Sigmoid colon (tissue), 4 donors: Measurements from ENCODE around the gene TSPEAR.

ENCODE experiments used
- CTCF ChIP-seq, 4 experiments: fragments of 450-650 bp in 3 of 4; fragments of 200-600 bp in 1 of 4; IDR thresholded peaks; one replicate each; pipeline ENCODE4 v1.5.1; 2016 to 2019; ENCODE audit warnings: antibody characterized with exemption in 4 of 4, mild to moderate bottlenecking in 3 of 4, moderate library complexity in 2 of 4
- EP300 ChIP-seq, 4 donors: sonication (generic); formaldehyde crosslinking; IDR thresholded peaks; one replicate each; pipeline ENCODE4 v1.6.1; 2017; ENCODE audit warnings: antibody characterized with exemption in 4 of 4

- TF ChIP-seq CTCF (IDR thresholded peaks at IDR 0.05) (no peak), EP300 (IDR thresholded peaks at IDR 0.05) (no peak)
Observed at GRCh38 chr21:44510109-44510507, 201.3 kb downstream of the TSPEAR start.
